Pancreas (tissue), 10 donors: ENCODE data around the gene EDN3. TPM values are rescaled to one million over a fixed set of nuclear protein-coding genes. Genes with fewer than 3 reads are reported as not detected.

Source experiments
- ATAC-seq, 4 donors: fragments of 200-7000 bp; cut with Tn5 transposase; one replicate each; pipeline versions ENCODE4 v1.8.0 to v1.9.1; 2020; ENCODE audit warnings: mild to moderate bottlenecking in 4 of 4, moderate library complexity in 4 of 4
- DNase-seq, 6 donors: peaks; one replicate each; pipeline ENCODE4 v3.0.0-alpha.2; 2020
- FAIRE-seq: peaks from 2 replicates; lab custom pipeline; 2012; peaks lifted over from hg19 to GRCh38; lab: Jason Lieb, UNC
- H3K27ac ChIP-seq, 4 donors: fragments of 200-600 bp; sonication (generic); 1 replicate in 3 of 4; 2 replicates in 1 of 4; pipeline versions ENCODE4 v1.5.0 to v1.8.0; 2020
- H3K27me3 ChIP-seq, 4 donors: fragments of 200-600 bp; one replicate each; pipeline ENCODE4 v1.8.0; 2021
- H3K36me3 ChIP-seq, 3 donors: fragments of 200-600 bp; sonication (generic) in 1 of 3; one replicate each; pipeline versions ENCODE4 v1.5.0 to v1.8.0; 2020 to 2021
- H3K4me1 ChIP-seq, 3 donors: fragments of 200-600 bp; one replicate each; pipeline ENCODE4 v1.8.0; 2021
- H3K4me3 ChIP-seq, 4 donors: fragments of 200-600 bp; sonication (generic) in 2 of 4; one replicate each; pipeline versions ENCODE4 v1.5.0 to v1.8.0; 2020 to 2021
- H3K9me3 ChIP-seq, 4 donors: fragments of 200-600 bp; one replicate each; pipeline ENCODE4 v1.8.0; 2021
- CTCF ChIP-seq, 4 donors: fragments of 200-600 bp; sonication (generic) in 3 of 4; IDR thresholded peaks; one replicate each; pipeline versions ENCODE4 v1.5.0 to v1.8.0; 2021; ENCODE audit warnings: antibody characterized with exemption in 4 of 4
- WGBS, 2 donors: extraction: QIAGEN DNeasy Blood & Tissue Kit; methylation state at CpG; one replicate each; pipeline ENCODE4 v1.1.7; 2013; 5-methylcytosine and 5-hydroxymethylcytosine counted together
- intact Hi-C, 3 donors: fragments of 100-400 bp; cut with DNase I; formaldehyde crosslinking; loops; one replicate each; pipeline versions ENCODE4 v1.11.1 to v1.14.2; 2022
- polyA plus RNA-seq, 2 donors: library from polyadenylated mRNA; stranded (reverse); fragments of 200-250 nt; gene quantifications; one replicate each; pipeline ENCODE4 v1.2.3, GENCODE V29; 2013
- total RNA-seq, 6 donors: library from RNA; stranded (reverse); fragmentation: NEBNext Ultra II Directional in 4 of 6; extraction: Animal tissue kit (Norgen Biotek cat#: 25700) in 4 of 6; gene quantifications; one replicate each; pipeline versions ENCODE4 v1.2.1 to v1.2.4, GENCODE V29; 2021 to 2023
- donor health status: healthy with polysubstance abuse.
- donor health status: DM: no; HTN: no; CAD: no; lungs with moderate emphysema.
- donor health status: DM: no; HTN: no; CAD: no.
- donor health status: control.
- donor health status: control.
- donor health status: Bipolar disorder and iron deficiency.
- donor health status: DM: yes; HTN: yes; CAD: no.
- donor health status: DM: no; HTN: no; CAD: no.
- donor health status: DM: no; HTN: no; CAD: no.
- donor health status: DM: yes; HTN: yes; CAD: no.

EDN3 gene
- total and polyA plus RNA-seq, 8 donors, result 3.6 to 55.3 (median 5.4) TPM

- peaks cover 0 to 4% (median 0%) of the 10 kb centered on the region in 4 donors for H3K27me3 ChIP-seq
- no peaks in the 10 kb centered on the region for H3K4me1 ChIP-seq
- no peak for DNase-seq
- no peaks in the 10 kb centered on the region for H3K36me3 ChIP-seq
- H3K4me3 ChIP-seq, result no peak overlapping the region
- no peak for FAIRE-seq
- TF ChIP-seq CTCF (IDR thresholded peaks at IDR 0.05), result no peak
- 47 to 53% methylated on average over 3 of the region's 3 CpGs for WGBS, 2 donors
- no peak for ATAC-seq
- no peaks in the 10 kb centered on the region for H3K9me3 ChIP-seq
- H3K27ac ChIP-seq, result no peak overlapping the region
- intact Hi-C loops, result no loop called here
These were observed 30.0 kb upstream of the EDN3 start for GRCh38 chr20:59270380-59270779.

- peaks cover 0 to 1% (median 0%) of the 10 kb centered on the region in 4 donors for H3K27me3 ChIP-seq
- 49 to 62% methylated on average over 11 of the region's 11 CpGs for WGBS, 2 donors
- DNase-seq (no peak), FAIRE-seq (no peak), ATAC-seq (no peak)
- TF ChIP-seq CTCF (IDR thresholded peaks at IDR 0.05), result no peak
- H3K9me3 ChIP-seq, result no peaks in the 10 kb centered on the region
- no peaks in the 10 kb centered on the region for H3K36me3 ChIP-seq
- no peaks in the 10 kb centered on the region for H3K4me1 ChIP-seq
- H3K27ac ChIP-seq, result no peak overlapping the region
- intact Hi-C loops, result no loop called here
- H3K4me3 ChIP-seq, result no peak overlapping the region
These were observed 26.6 kb upstream of the EDN3 start for GRCh38 chr20:59273739-59274357.

GRCh38 chr20:59276938-59277337, 23.5 kb upstream of the EDN3 start:
- intact Hi-C loops, result no loop called here
- H3K27ac ChIP-seq, result no peak overlapping the region
- no peak for ATAC-seq

GRCh38 chr20:59284470-59284869, 15.9 kb upstream of the EDN3 start:
- no peaks in the 10 kb centered on the region for H3K4me1 ChIP-seq
- ATAC-seq (no peak), DNase-seq (no peak), FAIRE-seq (no peak)
- H3K36me3 ChIP-seq, result no peaks in the 10 kb centered on the region
- WGBS, 2 donors, result 64 to 66% methylated on average over 5 of the region's 5 CpGs
- no peak overlapping the region for H3K4me3 ChIP-seq
- H3K9me3 ChIP-seq, result no peaks in the 10 kb centered on the region
- H3K27ac ChIP-seq, result no peak overlapping the region
- intact Hi-C loops, result no loop called here
- H3K27me3 ChIP-seq, result no peaks in the 10 kb centered on the region
- no peak for TF ChIP-seq CTCF (IDR thresholded peaks at IDR 0.05)

More at GRCh38 chr20:59276938-59277337, 23.5 kb upstream of the EDN3 start:
- no peaks in the 10 kb centered on the region for H3K9me3 ChIP-seq
- no peaks in the 10 kb centered on the region for H3K27me3 ChIP-seq
- FAIRE-seq, result no peak
- no peak overlapping the region for H3K4me3 ChIP-seq
- no peak for DNase-seq
- whole genome bisulfite sequencing, 2 donors, result 55 to 58% methylated on average over 5 of the region's 5 CpGs
- H3K4me1 ChIP-seq, result no peaks in the 10 kb centered on the region
- H3K36me3 ChIP-seq, result no peaks in the 10 kb centered on the region
- TF ChIP-seq CTCF (IDR thresholded peaks at IDR 0.05), result no peak

- DNase-seq, result no peak
- 74 to 77% methylated on average over 5 of the region's 5 CpGs for WGBS, 2 donors
- no peak for ATAC-seq
- no peak for TF ChIP-seq CTCF (IDR thresholded peaks at IDR 0.05)
- FAIRE-seq, result no peak
- Histone ChIP-seq H3K36me3 (no peaks in the 10 kb centered on the region), H3K9me3 (no peaks in the 10 kb centered on the region), H3K27me3 (no peaks in the 10 kb centered on the region), H3K27ac (no peak overlapping the region), H3K4me3 (no peak overlapping the region), H3K4me1 (no peaks in the 10 kb centered on the region)
- intact Hi-C loops, result no loop called here
These were observed 10.4 kb upstream of the EDN3 start for GRCh38 chr20:59289994-59290393.
